HG03064 (cell line): Measurements from ENCODE around the gene HECTD4.
"Not testable (repeated sequence)": the region's sequence is repeated elsewhere in the genome, so short reads cannot be mapped to it uniquely, and the experiment has no call there.

ENCODE experiments used
- ATAC-seq: cut with Tn5 transposase; IDR thresholded peaks from one replicate; pipeline ENCODE4 v1.9.1; 2021; ENCODE audit warnings: low read depth; ENCODE audit not compliant: unreplicated experiment

The HECTD4 gene

GRCh38 chr12:112133418-112133817 is 248.8 kb downstream of the HECTD4 start:
- no peak for ATAC-seq

GRCh38 chr12:112131686-112132085 is 250.5 kb downstream of the HECTD4 start:
- ATAC-seq: no peak

- peak; percentile 60 for ATAC-seq
Observed at GRCh38 chr12:112130441-112130998, 251.7 kb downstream of the HECTD4 start.

GRCh38 chr12:112126911-112127310 is 255.3 kb downstream of the HECTD4 start:
- no peak for ATAC-seq

DNA sequence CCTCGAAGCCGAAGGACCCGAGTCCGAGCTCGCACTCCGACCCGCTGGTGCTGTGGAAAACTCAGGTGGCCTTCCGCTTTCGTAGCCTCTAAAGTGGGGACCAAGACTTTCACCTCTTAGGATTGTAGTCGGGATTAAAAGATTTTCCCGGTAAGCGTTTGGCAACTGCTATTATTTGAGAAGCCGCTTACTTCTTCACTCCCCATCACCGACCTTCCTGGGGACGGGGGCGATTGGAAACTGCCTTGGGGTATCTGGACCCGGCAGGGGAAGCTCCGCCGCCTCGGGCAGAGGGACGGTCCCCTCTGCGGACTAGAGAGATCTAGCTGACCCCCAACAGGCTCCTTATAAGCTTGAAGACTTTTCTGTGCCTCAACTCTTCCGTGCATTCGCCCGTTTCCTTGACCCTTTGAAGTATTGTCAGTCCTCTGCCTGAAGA is 256.2 kb downstream of the HECTD4 start:
- no peak for ATAC-seq

- peak; percentile 97 for ATAC-seq
Observed at GRCh38 chr12:112125250-112125999, 256.8 kb downstream of the HECTD4 start, which contains the start of gene TRAFD1. Gene TRAFD1, plus strand, starts transcription at chr12:112125560. Its CDS starts 4,963 bp downstream, at chr12:112130523.

DNA sequence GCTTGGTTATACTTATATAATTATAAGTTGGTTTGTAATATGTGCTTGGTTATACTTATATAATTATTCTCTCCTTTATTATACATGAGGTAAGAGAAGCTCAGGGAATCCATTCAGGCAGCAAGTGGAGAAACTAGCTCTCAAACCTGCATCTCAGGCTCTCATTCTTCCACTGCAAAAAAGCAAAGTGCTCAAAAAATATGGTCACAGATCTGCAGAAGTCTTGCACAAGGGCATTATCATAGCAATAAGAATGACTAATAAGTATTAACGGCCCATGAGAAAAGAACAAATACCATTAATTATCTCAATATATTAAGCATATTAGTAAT is 257.3 kb downstream of the HECTD4 start:
- ATAC-seq: no peak

- ATAC-seq: no peak
Observed at GRCh38 chr12:112122823-112123690, 259.2 kb downstream of the HECTD4 start.

DNA sequence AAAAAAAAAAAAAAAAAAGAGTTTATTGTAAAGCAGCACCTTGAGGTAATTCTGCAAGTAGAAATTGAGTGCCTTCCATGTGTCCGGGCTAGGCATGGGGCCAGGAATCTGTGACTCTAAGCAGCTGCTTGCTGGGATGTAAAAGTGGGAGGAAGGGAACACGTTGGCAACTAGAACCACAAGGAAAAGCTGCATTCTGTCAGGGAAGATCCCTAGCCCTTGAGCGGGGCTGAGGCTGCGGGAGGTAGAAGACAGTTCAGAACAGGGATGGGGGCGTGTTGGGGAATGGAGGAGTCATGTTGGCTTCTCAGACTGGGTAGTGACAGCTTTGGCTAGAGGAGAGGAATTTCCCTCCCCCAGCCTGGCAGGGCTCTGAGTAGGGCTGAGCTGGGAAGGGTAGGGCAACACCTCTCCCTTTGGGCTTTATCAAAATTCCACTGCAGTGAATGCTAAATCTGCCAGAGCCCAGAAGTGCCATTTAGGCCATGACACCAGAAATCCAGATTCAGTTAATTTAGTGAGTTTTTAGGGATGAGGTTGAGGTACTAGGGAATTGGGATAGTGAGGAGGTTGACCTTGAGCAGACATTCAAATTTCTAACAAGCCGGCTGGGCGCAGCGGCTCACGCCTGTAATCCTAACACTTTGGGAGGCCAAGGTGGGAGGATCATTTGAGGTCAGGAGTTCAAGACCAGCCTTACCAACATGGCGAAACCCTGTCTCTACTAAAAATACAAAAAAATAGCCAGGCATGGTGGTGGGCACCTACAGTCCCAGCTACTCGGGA is 260.3 kb downstream of the HECTD4 start:
- ATAC-seq: no peak

- no peak for ATAC-seq
Observed at GRCh38 chr12:112117685-112118084, 264.5 kb downstream of the HECTD4 start.

DNA sequence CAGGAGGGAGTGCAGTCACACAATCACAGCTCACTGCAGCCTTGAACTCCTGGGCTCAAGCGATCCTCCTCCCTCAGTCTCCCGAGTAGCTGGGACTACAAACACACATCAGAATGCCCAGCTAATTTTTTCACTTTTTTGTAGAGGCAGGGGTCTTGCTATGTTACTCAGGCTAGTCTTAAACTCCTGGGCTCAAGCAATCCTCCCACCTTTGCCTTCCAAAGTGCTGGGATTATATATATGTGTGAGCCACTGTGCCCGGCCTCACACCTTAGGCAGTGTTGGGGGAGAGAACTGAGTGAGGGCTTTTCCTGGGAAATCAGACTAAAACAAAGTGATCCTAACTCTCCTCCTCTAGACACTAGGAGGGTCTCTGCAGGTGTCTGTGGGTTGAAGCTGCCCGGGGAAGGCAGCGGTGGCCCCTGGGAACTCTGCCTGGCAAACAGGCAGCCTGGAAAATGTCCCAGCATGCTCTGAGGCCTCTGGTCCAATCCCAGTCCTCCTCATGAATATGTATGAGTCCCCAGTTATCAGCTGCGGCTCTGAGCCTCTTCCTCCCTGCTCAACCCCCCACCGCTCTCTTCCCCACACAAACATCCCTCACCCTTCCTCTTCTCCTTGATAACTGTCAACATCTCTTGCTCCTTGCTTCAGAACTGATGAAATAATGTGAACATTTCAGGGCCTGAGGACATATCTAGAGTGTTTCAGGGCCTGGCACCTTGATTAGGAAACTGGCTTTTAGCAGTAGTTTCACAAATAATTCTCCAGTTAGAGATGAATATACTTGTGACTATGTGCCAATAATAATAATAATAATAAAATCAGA is 265.8 kb downstream of the HECTD4 start:
- ATAC-seq: no peak

GRCh38 chr12:112115259-112116045 is 266.8 kb downstream of the HECTD4 start:
- ATAC-seq: no peak

DNA sequence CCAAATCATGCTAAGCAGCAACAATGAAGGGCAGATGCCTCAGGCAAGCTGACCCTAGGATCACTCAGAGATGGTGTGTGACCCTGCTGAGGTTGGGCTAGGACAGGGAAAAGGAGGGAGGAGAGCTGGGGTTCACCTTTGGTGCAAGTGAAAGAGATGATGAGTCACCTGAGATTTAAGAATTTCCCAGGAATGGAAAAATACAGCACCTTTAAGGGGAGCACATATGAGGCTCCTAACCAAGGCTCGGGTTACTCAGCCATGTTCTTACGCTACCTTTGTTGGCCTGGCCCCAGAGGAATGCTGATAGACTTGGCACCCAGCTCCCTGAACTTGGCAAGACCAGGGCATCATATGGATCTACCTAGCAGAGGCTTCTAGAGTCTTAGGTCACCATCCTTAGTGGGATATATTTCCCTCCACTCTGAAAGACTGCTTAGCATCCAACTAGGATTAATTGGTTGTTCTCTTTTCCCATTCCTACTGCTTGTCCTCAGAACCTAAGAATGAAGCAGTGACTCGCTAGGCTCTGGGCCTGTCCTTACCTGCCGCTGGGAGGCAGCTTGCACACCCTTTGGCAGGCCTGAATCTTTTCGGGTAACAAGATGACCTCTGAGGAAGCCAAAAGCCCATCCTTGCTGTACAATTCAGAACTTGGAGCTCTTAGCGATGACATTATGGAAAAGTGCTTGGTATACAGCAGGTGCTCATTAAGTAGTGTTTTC is 269.7 kb downstream of the HECTD4 start:
- no peak for ATAC-seq

DNA sequence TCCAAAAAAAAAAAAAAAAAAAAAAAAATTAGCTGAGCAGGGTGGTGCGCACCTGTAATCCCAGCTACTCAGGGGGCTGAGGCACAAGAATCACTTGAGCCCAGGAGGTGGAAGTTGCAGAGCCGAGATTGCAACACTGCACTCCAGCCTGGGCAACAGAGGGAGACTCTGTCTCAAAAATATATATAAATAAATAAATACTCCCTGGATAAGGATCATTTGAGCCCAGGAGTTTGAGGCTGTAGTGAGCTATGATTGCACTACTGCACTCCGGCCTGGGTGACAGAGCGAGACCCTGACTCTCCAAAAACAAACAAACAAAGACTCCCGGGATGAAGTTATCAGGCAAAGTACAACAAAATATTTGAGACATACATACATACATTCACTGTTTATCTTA is 270.3 kb downstream of the HECTD4 start:
- no peak for ATAC-seq

GRCh38 chr12:112110787-112111662 is 271.2 kb downstream of the HECTD4 start:
- ATAC-seq: not testable (repeated sequence)
